DMS 273 (cell line): ENCODE data around the gene SLC12A7.
"Not testable (repeated sequence)": the region's sequence is repeated elsewhere in the genome, so short reads cannot be mapped to it uniquely, and the experiment has no call there.

Source experiments
- DNase-seq: peaks from one replicate; lab custom pipeline; 2025; ENCODE audit not compliant: unreplicated experiment; lab: John Stamatoyannopoulos, UW

Gene SLC12A7

GRCh38 chr5:1011741-1012312 is 100.0 kb downstream of the SLC12A7 start:
- peak; percentile 57 for DNase-seq

DNA sequence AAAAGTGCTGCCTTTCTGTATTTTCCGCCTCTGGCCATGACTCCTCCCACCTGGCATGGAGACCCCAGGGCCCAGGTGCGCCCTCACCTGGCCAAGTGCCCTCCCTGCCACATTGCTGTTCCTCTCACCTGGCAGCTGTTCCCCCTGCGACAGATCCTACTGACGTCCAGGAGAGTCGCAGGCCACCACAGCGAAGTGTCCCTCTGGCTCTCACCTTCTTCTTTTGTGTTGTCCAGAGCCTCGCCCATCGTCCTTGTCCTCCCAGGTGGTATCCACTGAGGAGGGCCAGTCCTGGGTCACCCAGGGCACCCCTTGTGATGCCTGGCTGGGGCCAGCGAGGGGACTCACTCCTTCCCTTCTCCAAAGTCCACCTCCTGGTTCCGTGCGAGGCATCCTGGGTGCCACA is 100.6 kb downstream of the SLC12A7 start:
- DNase-seq, result peak; percentile 71

- no peak for DNase-seq
These were observed 101.2 kb downstream of the SLC12A7 start for GRCh38 chr5:1010641-1011046.

DNA sequence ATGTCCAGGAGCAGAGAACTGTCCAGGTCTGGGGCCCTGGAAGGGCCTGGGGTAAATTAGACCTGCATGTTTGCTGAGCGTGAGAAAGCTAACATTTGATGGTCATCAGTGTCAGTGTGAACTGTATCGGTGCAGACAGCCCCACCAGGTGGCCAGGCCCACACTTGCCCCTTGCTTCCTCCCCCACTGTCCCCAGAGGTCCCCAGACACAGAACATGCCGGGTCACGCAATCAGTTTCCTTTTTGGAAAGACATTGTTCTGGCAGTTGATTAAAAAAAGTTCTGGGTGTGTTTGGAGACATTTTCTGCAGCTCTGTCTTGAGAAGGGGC is 101.7 kb downstream of the SLC12A7 start:
- no peak for DNase-seq

DNA sequence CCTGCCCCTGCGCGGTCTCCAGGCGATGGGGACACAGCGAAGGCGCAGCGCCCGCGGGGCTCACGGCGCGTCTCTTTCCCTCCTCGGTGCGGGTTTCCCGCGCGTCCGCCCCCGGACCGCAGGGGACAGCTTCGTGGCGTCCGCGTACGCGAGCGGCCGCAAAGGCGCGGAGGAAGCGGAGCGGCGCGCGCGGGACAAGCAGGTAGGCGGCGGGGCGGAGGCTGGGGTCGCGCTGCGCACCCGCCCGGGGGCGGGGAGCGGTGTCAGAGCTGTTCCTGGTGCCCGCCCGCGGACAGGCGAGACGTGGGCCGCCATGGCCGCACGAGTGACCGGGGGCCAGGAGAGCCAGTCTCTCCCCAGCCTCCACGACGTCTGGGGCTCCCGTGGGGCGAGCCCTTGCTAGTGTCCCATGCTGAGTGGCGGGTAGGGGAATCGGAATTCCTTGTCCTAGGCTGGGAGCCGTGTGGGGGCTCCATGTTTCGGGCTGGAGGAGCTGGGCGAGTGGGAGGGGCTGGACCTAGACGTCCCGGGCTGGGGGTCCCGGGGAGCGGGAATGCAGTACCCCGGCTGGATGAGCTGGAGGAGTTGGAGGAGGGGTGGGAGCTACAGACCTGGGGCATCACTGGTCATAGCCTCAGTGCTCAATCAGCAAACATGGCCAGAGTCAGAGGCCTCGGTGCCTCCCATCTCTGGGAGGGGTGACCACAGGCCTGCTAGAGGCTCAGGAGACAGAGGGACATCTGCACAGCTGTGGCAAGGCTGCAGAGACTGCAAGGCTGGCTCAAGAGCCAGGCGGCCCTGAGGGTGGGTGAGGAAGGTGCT is 102.3 kb downstream of the SLC12A7 start:
- DNase-seq, result no peak

DNA sequence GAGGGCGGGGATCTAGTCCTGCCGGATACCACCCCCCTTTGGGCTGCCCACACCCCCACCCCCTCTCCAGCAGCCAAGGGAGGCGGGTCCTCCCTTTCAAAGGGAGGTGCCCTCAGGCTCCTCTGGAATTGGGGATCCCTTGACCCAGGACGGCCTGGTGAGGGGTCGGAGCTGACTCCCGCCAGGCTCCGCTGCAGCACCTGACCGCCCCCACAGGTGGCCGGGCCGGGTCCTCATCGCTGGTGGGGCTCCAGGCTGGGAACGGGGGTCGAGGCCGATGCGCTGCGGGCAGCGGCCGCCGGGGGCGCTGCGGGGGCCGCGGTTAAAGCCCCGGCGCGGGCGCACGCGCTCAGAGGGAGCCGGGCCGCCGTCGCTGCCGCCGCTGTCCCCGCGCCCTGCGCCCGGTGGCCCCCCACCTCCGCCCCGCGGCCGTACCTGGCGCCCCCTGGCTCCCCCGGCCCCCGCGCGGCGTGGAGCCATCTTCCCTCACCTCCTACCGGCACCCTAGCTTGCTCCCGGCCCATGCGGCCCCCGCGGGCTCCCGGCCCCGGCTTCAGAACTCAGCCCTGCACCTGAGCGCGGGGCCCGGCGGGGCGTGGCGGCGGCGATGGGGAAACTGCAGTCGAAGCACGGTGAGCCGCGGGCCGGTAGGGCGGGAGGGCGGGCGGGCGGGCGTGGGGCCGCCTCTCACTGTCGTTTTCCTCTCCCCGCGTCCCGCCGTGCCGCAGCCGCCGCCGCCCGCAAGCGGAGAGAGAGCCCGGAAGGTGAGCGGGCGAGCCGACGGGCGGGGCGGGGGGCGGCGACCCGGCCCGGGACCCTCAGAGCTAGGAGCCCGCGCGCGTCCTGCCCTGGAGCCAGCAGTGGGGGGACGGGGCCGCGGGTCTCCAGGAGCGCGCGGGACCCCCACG is 103.2 kb downstream of the SLC12A7 start, which contains the start of gene NKD2:
NKD2 (plus strand) TSS at position 352 of the 908 bp plus-strand sequence; CDS start at position 608, 256 bp downstream.
- peak; percentile 81 for DNase-seq

GRCh38 chr5:1007681-1008450 is 104.0 kb downstream of the SLC12A7 start:
- DNase-seq, result peak; percentile 53

DNA sequence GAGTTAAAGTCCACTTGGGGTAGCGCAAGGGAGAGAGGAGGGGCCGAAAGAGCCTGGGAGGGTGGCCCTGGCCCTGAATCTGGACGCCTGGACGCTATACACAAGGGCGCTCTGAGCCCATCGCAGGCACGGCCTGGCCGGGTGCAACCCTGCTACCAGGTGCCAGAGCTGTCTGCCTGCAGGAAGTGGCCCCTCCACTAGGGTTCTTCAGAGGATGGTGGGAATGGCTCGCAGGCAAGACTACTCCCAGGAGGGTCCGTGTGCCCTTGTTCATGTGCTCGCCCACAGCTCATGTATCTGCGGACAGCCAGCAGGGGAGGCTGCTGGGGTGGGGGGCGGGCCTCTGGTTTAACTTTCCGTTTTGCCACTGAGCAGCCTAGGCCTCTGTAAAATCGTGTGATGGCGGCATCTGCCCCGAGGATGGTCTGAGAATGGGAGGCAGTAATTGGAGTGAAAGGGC is 104.6 kb downstream of the SLC12A7 start:
- peak; percentile 32 for DNase-seq

- DNase-seq, result no peak
These were observed 105.2 kb downstream of the SLC12A7 start for GRCh38 chr5:1006656-1007071.

GRCh38 chr5:1005904-1006655 is 105.8 kb downstream of the SLC12A7 start:
- no peak for DNase-seq

GRCh38 chr5:1005249-1005851 is 106.5 kb downstream of the SLC12A7 start:
- DNase-seq, result no peak

- DNase-seq, result peak; percentile 69
These were observed 107.2 kb downstream of the SLC12A7 start for GRCh38 chr5:1004461-1005248.

GRCh38 chr5:1003296-1003937 is 108.4 kb downstream of the SLC12A7 start:
- peak; percentile 32 for DNase-seq

DNA sequence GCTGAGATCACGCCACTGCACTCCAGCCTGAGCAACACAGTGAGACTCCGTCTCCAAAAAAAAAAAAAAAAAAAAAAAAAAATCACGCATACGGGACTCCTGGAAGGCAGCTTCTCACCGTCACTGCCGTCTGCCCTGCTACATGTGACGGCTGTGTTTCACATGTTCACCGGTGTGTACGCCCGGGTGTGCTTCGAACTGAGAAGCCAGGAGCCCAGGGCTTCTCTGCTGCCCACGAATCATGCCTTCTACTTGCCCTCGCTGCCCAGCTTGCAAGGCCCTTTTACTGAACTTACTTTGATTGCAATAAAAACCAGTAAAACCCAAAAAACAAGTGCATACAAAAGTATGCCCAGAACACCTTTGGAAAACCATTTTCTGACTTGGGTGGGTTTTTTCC is 109.0 kb downstream of the SLC12A7 start:
- no peak for DNase-seq

DNA sequence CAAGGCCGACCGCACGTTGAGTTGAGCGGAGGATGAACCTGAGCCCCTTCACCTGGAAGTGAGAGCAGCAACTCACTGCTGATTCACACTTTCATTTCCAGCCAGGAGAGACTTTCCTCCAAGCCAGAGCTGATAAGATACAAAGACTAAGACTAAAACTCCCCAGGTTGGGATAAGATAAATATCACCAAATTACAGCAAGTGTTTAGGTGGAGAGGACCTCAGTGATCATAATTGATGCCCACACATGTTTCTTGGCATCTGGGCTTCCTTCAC is 109.7 kb downstream of the SLC12A7 start:
- no peak for DNase-seq

- DNase-seq, result no peak
These were observed 110.2 kb downstream of the SLC12A7 start for GRCh38 chr5:1001406-1002270.

DNA sequence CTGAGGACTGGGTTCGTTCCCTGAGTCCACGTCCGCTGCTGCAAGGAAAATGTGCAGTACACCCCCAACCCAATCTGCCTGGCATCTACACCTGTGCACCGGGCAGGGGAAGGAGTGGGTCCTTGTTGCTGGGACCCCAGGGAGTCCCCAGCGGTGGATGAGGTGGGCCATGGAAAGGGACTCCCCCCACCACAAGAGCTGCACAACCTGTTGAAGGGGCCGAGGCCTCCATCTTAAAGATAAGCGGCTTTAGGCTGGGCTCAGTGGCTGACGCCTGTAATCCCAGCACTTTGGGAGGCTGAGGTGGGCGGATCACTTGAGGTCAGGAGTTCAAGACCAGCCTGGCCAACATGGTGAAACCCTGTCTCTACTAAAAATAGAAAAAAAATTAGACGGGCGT is 111.0 kb downstream of the SLC12A7 start:
- DNase-seq, result not testable (repeated sequence)
